ES-I3 (cell line): ENCODE results near the gene C11orf97.
"Not testable (repeated sequence)": the region's sequence is repeated elsewhere in the genome, so short reads cannot be mapped to it uniquely, and the experiment has no call there.

Experiments
- H3K36me3 ChIP-seq: 2 replicates; pipeline ENCODE4 v1.6.1; 2013; ENCODE audit warnings: mild to moderate bottlenecking, low read length, control low read depth, moderate library complexity; ENCODE audit not compliant: insufficient read depth
- H3K4me1 ChIP-seq: 2 replicates; pipeline ENCODE4 v1.6.1; 2013; ENCODE audit warnings: mild to moderate bottlenecking, control low read depth, low read length; ENCODE audit not compliant: insufficient read depth
- H3K9ac ChIP-seq: 2 replicates; pipeline ENCODE4 v1.6.1; 2013; ENCODE audit warnings: low read depth, mild to moderate bottlenecking, low read length, moderate library complexity
- H3K9me3 ChIP-seq: 2 replicates; pipeline ENCODE4 v1.6.1; 2013; ENCODE audit warnings: mild to moderate bottlenecking, low read length, moderate library complexity; ENCODE audit not compliant: control insufficient read depth, insufficient read depth

C11orf97 gene, protein sequence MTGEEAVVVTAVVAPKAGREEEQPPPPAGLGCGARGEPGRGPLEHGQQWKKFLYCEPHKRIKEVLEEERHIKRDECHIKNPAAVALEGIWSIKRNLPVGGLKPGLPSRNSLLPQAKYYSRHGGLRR

DNA sequence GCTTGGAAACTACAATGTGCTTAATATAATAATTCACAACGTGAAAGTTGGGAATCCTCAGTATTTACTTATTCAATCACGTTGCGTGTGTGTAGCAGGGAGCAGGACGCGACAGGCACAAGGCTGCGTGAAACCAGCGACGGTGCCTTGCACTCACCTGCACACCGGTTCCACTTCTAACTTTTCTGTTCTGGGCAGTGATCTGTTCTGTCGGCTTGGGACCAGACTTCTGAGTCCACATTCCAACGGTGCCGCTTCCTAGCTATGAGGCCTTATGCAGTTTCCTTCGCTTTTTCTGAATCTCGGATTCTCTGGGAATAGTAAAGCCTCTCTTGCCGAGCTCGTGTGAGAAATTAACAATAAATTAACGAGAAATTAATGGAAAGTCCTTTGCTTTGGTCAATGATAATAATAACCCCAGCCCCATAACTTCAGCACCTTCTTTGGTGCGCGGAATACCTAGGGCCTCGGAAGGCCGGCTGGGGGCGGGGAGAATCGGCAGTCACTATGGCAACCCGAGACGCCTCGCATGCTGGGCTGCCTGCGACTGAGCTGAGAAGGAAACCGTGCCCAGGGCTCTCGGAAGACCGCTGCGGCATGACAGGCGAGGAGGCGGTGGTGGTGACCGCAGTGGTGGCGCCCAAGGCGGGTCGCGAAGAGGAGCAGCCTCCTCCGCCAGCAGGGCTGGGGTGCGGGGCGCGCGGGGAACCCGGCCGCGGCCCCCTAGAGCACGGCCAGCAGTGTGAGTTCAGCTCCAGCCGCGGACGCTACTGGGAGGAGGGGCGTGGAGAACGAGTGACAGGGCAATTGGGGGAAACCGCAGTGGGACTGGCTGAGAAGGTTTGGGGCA, at the start of gene C11orf97:
Gene C11orf97 (plus strand): TSS at position 530 of the 850 bp plus-strand sequence. CDS start 68 bp downstream, at position 598.
- Histone ChIP-seq H3K9ac (peak within 1 kb of the TSS; percentile 55; the same call in 1 of the 2 replicates), H3K9me3 (no peaks in the 10 kb centered on the region), H3K36me3 (no peaks in the 10 kb centered on the region), H3K4me1 (peaks cover 5% of the 10 kb centered on the region; the same call in 1 of the 2 replicates)

DNA sequence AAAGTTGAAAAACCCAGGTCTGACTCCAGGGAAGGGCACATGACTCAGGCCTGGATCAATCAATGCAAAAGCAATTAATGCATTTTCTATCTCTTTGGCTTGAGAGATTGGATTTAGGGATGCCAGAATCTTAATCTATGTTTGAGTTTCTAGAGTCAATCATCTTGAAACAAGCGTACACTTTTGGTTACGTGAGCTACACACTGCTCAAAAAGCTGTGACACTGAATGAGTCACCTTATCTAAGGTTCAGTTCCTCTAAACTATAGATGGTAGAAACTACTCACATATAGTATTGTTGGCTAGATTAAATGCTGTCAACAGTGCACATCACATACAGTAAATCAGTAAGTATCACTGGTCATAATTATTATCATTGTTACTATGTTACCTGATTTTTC, 42.8 kb upstream of the C11orf97 start:
- Histone ChIP-seq H3K36me3 (peaks cover 6% of the 10 kb centered on the region), H3K4me1 (peaks cover 19% of the 10 kb centered on the region; the same call in 1 of the 2 replicates), H3K9me3 (no peaks in the 10 kb centered on the region), H3K9ac (no peak overlapping the region)

DNA sequence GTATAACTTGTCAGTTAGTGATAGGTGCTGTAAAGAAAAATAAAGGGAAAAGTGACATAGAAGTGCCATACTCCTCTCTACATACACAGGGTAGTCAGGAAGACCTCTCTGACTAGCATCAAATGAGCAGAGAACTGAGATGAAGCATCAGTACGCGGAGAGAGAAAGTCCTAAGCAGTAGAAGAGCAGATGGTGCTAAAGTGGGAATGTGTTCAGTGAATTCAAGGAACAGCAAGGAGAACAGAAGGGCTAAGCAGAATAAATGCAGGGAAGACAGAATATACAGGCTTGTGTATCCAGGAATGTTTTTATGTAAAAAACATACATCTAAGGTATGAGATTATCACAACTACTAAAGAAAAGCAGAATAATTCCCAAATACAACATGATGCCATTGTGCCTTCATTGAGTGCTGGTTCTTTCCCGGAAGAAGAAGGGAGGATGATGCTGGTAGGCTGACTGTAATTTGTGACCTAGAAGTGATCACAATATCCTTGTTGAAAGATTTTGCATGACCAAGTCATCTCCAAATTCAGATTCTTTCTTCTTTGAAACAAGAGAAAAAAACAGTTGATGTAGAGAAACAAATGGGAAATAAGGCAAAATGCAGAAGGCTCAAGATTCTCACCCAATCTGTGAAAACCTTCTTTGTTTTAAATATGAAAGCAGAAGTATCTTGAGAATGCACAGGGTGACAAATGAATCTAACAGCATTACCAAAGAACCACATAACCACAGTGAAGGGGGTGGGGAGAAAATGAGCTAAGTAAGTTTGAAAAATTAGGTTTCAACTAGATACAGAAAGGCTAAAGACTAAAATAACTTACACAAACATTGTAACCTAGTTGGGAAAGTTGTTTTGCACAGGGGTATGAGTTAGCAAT, 39.1 kb upstream of the C11orf97 start:
- H3K36me3 ChIP-seq: peaks cover 6% of the 10 kb centered on the region
- no peak overlapping the region; the same call in 1 of the 2 replicates for H3K9ac ChIP-seq
- peaks cover 19% of the 10 kb centered on the region; the same call in 1 of the 2 replicates for H3K4me1 ChIP-seq
- H3K9me3 ChIP-seq: no peaks in the 10 kb centered on the region

DNA sequence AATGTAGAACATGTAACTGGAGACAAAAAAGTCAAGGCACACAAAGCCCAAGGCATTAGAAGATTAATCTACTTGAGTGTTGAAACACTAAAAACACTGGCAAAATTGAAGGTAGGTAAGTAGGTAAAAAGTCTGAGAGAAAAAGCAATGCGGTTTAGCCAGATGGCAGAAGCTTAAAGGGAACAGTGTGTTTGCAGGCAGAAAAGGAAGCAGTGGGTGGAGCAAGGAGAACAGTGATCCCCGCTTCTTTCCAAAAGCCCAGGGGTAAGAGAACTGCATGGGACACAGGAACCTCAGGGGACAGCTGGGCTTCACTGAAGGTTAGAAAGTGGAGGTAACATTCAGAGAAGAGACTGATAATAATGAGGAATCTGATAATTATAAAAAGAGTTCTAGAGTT, 34.6 kb upstream of the C11orf97 start:
- Histone ChIP-seq H3K9me3 (no peaks in the 10 kb centered on the region), H3K36me3 (peaks cover 14% of the 10 kb centered on the region), H3K9ac (no peak overlapping the region), H3K4me1 (peaks cover 18% of the 10 kb centered on the region; the same call in 1 of the 2 replicates)

DNA sequence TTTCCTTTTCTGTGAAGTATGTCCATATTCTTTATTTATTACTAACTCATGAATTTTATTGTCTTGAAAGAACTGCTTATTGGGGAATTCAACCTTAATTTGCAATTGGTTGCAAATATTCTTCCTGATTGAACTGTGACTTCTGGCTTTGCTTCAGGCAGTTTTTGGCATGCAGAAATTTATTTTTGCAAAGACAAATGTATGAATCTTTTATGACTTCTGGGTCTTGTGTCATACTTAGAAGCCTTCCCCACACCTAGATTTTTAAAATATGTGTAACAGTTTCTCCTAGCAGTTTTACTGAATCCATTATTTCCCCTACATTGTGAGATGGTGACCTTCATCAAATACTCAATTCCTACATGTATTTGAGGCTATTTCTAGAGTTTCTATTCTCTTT, 30.9 kb upstream of the C11orf97 start:
- H3K9ac ChIP-seq: no peak overlapping the region
- H3K9me3 ChIP-seq: no peaks in the 10 kb centered on the region
- no peaks in the 10 kb centered on the region for H3K4me1 ChIP-seq
- peaks cover 14% of the 10 kb centered on the region; the same call in 1 of the 2 replicates for H3K36me3 ChIP-seq

DNA sequence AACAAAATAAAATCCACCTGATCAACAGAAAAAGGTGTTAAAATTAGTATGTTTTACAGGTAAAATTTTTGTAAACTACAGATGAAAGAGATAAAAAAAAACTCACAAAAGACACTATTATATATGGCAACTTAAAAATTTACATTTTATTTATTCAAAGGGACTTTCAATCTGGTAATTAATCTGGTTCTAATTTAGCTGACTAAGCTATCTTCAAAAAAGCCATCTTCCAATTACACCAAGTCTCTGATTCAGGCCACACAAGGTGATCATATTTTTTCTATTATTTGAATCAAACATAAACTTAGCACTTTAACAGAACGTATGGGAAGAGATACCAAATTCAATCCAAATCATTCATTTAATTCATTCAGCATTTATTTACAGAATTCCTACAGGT, 26.2 kb upstream of the C11orf97 start:
- H3K36me3 ChIP-seq: peaks cover 9% of the 10 kb centered on the region; the same call in 1 of the 2 replicates
- H3K4me1 ChIP-seq: no peaks in the 10 kb centered on the region
- no peaks in the 10 kb centered on the region for H3K9me3 ChIP-seq
- no peak overlapping the region for H3K9ac ChIP-seq

DNA sequence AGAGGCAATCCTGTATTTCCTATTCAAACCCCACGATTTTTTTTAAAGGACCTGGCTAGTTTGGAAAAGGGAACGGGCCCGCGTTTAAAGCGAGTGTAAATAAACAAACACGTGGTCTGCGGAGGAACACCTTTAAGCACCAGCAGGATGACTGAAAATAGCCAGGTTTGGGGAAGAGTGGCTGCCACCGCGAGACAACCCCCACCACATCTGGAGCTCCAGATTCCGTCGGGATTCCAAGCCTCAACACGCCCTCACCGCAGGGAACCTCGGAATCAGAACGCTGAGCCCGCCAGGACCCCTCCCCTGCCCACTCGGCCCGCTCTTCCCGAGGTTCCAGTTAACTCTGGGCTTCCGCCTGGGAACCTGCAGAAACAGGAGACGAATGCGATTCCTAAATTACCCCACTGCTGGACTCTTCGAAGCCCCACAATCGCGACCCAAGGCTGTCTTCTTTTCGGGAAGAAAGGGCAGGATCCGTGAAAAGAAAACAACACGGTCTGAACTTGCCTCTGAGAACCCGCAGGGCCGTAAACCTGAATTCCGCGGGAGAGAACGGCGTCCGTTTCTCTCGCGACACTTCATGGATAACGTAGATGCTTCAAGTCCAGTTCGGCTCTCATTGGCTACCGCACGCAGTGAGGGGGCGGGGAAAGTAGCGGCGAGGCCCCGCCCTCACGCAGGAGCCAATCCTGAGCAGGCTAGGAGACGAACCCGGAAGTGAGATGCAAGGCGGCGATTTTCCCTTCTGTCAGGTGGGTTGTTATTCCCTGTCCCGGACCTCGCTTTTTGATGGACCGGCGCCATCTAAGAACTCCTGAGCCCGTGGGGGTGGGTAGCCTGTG, 18.8 kb upstream of the C11orf97 start, which contains the start of the genes ANKRD49 and MRE11:
Gene ANKRD49 (plus strand): TSS at position 704 of the 845 bp plus-strand sequence. CDS start 2,710 bp downstream, outside the sequence.
Gene MRE11 (minus strand): TSS at position 564 of the 845 bp plus-strand sequence. CDS start 1,043 bp downstream, outside the sequence.
- Histone ChIP-seq H3K36me3 (peaks cover 6% of the 10 kb centered on the region; the same call in 1 of the 2 replicates), H3K4me1 (no peaks in the 10 kb centered on the region), H3K9me3 (no peaks in the 10 kb centered on the region), H3K9ac (peak within 1 kb of the TSS; percentile 71)

DNA sequence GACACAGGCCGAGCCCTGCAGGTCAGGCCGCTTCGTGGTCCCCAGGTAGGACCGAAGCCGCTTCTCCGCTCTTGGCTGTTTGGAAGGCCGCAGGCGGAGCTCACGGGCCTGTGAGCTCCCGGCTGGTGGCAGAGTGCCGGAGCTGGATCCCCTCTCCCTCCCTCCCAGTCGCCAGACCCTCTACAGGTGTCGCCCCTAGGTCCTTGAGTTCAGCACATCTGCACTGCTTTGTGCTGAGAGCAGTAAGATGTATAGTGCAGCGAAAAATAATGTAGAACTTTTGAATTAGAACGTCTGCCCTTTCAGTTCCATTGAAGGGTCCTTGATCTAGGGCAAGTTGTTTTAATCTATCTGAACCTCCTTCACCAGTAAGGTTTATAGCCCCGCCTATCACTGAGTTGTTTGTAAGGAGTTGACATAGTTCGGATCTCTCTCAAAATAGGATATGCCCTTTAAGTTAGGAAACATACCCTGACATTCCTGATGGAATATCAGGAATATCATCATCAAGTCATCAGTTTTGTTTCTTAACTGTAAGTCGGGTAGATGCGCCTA, 18.1 kb upstream of the C11orf97 start:
- peaks cover 6% of the 10 kb centered on the region; the same call in 1 of the 2 replicates for H3K36me3 ChIP-seq
- H3K9me3 ChIP-seq: no peaks in the 10 kb centered on the region
- H3K9ac ChIP-seq: peak overlapping the region; percentile 71; the same call in 1 of the 2 replicates
- no peaks in the 10 kb centered on the region for H3K4me1 ChIP-seq

DNA sequence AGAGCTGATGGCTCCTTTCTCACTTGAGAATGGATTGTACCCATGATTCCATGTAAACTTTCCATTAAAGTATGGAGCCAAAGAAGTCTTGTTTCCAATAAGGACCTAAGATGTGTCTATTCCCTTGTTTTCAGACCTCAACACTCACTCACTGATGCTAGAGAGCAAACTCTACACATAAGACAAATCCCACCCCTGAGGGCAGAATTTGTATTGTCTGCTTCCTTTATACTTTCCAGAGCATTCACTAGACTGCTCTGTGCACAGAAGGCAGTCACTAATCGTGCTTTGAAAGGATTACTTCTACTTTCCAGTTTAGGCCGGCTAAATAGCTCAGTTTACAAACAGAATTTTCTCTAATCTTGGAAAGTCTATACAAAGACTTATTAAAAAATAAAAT, 12.1 kb upstream of the C11orf97 start:
- no peaks in the 10 kb centered on the region for H3K4me1 ChIP-seq
- no peak overlapping the region for H3K9ac ChIP-seq
- H3K36me3 ChIP-seq: 0 out of 2 replicates have a peak, but pooled peaks cover 7% of the 10 kb centered on the region
- no peaks in the 10 kb centered on the region for H3K9me3 ChIP-seq

DNA sequence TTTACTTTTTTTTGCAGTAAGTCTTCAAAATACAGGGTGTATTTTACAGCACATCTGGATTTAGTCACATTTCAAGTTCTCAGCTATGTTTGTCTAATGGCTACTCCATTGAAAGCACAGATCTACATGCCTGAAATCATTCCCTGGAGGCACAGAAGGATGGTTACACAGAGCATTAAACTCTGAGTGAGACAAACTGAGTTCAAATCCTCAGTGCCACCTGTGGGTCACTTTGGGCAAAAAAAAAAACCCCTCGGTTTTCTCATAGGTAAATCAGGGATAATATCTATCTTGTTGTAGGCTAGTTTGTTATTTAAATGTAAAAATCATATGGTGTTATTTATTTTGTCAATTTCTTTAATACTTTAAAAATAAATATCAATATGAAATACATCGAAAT, 10.7 kb upstream of the C11orf97 start:
- no peak overlapping the region for H3K9ac ChIP-seq
- H3K9me3 ChIP-seq: no peaks in the 10 kb centered on the region
- 0 out of 2 replicates have a peak, but pooled peaks cover 7% of the 10 kb centered on the region for H3K36me3 ChIP-seq
- H3K4me1 ChIP-seq: no peaks in the 10 kb centered on the region

DNA sequence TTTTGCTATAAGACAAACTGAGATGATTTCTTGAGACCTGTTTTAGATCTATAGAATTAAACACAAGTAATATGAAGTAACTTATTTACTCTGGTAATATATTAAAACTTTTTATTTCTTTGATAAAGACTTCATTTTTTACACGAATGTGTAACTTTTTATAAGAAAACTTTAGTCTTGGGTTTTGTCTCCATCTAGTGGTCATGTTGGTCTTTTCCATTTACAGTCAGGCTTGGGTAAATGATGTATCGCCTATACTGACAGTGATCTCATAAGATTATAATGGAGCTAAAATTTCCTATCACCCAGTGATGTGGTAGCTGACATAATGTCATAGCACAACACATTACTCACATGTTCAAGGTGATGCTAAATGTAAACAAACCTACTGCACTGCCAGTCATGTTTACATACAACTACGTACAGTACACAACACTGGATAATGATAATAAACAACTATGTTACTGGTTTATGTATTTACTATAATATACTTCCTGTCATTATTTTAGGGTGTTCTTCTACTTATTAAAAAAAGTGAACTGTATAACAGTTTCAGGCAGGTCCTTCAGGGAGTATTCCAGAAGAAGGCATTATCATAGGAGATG, 7.5 kb upstream of the C11orf97 start:
- Histone ChIP-seq H3K4me1 (no peaks in the 10 kb centered on the region), H3K9ac (no peak overlapping the region), H3K9me3 (no peaks in the 10 kb centered on the region), H3K36me3 (0 out of 2 replicates have a peak, but pooled peaks cover 4% of the 10 kb centered on the region)

DNA sequence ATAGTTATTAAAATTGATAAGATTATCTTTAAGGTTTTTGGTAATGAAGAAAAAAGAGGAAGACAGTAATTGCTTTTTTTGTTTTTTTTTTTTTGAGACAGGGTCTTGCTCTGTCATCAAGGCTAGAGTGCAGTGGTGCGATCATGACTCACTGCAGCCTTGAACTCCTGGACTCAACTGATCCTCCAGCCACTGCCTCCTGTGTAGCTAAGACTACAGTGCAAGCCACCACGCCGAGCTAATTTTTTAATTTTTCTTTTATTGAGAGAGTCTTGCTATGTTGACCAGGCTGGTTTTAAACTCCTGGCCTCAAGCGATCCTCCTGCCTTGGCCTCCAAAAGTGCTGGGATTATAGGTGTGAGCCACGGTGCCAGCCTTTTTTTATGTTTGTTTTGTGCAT, 5.7 kb upstream of the C11orf97 start:
- H3K4me1 ChIP-seq, H3K9ac ChIP-seq, H3K9me3 ChIP-seq, H3K36me3 ChIP-seq: not testable (repeated sequence)

DNA sequence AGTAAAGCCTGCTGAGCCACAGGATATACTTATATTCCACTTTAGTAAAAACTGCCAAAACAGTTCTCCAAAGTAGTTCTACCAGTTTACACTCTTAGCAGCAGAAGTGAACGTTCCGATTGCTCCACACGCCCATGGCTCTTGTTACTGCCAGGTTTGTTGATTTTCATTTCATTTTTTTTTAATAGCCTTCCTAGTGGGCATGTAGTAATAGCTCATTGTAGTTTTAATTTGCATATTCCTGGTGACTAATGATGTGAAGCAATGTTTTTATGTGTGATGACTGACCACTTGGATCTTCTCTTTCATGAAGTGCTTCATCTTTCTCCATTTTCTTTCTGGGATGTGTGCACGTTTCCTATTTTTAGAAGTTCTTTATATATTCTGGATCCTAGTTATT, 4.8 kb upstream of the C11orf97 start:
- Histone ChIP-seq H3K36me3 (no peaks in the 10 kb centered on the region), H3K9ac (no peak overlapping the region), H3K4me1 (peaks cover 5% of the 10 kb centered on the region; the same call in 1 of the 2 replicates), H3K9me3 (no peaks in the 10 kb centered on the region)
